Fibroblast of villous mesenchyme (primary cell): ENCODE data around the gene WWC1. TPM values are rescaled to one million over a fixed set of nuclear protein-coding genes. Genes with fewer than 3 reads are reported as not detected.
A peak's percentile ranks its signal among the peaks of the same experiment; 100 is the strongest.

Experiments
- DNase-seq: peaks from one replicate; pipeline ENCODE4 v3.0.0-alpha.2; 2010; ENCODE audit warnings: low read depth
- H3K4me3 ChIP-seq: 2 replicates; pipeline ENCODE4 v1.5.1; 2011; ENCODE audit warnings: low read depth, mild to moderate bottlenecking, low read length
- total RNA-seq: library from RNA; depleted of rRNA; stranded (reverse); fragments of >200 nt; gene quantifications from 2 replicates; pipeline ENCODE4 v1.2.3, GENCODE V29; 2012
- TF ChIP-seq, protein P1 (sequence below): IDR thresholded peaks from 2 replicates; pipeline ENCODE4 v1.5.1; 2012; ENCODE audit warnings: low read depth, mild to moderate bottlenecking, low read length; ENCODE audit not compliant: insufficient read depth

WWC1 gene
- total RNA-seq, 1 donor: 2.2 TPM

DNA sequence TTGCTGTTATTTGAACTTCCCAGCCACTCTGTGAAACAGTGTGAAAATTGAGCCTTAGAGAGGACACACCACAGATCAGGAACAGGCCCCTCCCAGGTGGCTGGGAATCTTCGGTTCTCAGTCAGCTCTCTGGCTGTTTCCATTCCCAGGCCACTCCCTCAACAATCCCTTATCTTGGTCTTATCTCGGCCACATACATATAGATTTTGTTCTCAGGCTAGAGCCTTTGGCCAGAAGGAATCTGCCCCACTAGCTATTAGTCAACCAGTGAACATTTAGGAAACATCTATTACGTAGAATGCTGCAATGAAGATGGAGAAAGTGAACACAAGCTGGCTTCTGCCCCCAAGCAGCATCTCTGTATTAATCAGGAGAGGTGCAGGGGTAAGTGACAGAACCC lies 21.0 kb upstream of the WWC1 start:
- H3K4me3 ChIP-seq: no peak overlapping the region
- TF ChIP-seq, protein P1, sequence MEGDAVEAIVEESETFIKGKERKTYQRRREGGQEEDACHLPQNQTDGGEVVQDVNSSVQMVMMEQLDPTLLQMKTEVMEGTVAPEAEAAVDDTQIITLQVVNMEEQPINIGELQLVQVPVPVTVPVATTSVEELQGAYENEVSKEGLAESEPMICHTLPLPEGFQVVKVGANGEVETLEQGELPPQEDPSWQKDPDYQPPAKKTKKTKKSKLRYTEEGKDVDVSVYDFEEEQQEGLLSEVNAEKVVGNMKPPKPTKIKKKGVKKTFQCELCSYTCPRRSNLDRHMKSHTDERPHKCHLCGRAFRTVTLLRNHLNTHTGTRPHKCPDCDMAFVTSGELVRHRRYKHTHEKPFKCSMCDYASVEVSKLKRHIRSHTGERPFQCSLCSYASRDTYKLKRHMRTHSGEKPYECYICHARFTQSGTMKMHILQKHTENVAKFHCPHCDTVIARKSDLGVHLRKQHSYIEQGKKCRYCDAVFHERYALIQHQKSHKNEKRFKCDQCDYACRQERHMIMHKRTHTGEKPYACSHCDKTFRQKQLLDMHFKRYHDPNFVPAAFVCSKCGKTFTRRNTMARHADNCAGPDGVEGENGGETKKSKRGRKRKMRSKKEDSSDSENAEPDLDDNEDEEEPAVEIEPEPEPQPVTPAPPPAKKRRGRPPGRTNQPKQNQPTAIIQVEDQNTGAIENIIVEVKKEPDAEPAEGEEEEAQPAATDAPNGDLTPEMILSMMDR: no peak
- peak; percentile 90 for DNase-seq

DNA sequence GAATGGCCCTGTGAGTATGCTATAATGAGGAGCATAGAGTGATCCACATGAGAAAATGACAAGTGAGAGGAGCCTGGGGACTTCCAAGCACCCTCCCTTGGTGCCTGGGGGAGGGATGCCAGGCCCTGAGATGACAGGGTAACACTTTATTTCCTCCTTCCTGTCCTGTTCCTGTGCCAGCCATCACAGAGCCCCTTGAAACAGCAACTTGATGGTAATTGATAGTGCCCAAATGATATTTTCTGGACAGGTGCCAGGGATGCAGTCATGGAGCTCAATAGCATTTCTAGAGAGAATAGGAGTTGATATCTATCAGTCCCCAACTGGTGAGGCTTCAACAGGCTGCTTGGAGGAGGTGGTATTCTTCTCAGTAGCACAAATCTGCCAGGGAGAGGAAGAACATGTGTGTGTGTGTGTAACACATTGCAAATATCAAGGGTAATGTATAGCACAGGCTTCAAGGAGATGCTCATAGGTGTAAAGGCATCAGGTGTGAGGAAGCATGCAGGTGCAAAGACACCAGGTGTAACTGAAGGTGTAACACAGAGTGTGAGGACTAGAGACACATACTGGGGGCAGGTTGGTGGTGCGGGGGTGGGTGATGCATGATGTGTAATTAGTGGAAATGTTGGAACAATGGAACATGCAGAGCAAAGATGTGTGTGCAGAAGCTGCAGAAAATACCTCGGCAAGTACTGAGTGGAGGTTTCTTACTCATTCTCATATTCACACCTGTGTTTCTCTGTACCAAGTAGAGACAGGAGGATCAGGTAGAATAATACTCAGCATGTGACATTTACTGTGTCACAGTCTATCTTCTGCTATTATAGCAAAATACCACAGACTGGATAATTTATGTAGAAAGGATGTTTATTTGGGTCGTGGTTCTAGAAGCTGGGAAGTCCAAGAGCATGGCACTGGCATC lies 18.1 kb upstream of the WWC1 start:
- H3K4me3 ChIP-seq: no peak overlapping the region
- DNase-seq: no peak
- TF ChIP-seq, protein P1: no peak

DNA sequence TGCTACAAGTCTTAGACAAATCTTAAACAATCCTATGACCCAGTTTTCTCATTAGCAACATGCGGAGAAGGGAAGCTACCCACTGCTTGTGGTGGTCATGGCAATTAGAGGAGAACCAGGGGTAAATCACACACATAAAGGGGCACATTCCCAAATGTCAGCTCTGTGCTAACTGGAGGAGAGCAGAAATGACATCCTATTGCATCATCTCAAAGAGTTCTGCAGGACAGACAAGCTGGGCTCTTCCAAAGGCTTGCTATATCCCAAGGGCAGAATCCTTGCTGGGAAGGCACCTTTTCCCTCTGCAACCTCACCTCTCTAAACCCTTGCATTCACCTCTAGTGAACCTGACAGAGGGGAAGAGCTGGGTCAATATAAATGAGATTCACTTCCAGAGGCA lies 17.0 kb upstream of the WWC1 start:
- TF ChIP-seq, protein P1: no peak
- no peak overlapping the region for H3K4me3 ChIP-seq
- DNase-seq: no peak

DNA sequence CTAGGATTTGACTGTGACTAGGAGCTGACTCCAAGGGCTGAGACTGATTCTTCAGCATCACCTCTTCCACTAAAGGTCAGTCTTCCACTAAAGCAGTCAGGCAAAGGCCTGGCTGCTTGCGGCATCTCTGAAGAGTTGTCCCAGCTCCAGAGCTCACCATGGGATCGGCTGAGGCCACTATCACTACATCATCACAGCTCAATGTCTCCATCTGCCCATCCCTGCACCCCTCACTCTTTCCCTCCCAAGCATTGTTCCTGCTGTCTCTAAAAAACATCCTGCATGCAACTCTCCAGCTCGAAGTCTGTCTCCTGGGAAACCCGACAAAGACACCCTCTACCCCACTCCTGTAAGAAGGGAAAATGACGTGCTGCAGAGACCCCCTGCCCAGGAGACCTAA lies 15.5 kb upstream of the WWC1 start:
- TF ChIP-seq, protein P1: no peak
- no peak for DNase-seq
- H3K4me3 ChIP-seq: no peak overlapping the region

DNA sequence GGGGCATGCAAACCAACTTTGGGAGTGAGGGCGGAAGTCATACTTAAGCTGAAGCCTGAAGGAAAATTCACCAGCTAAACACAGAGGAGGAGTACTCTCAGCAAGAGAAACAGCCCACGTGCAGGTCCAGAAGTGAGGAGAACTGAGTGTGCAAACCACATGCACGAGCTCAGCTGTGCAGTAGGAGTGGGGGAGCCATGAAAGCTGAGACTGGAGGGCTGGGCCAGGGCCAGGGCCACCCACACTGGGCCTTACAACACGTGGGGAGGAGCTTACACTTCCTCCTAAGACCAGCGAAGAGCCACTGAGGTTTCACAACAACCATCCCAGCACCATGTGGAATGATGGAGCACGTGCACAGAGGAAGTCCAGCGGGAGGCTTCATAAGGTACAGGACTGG lies 9.3 kb upstream of the WWC1 start:
- TF ChIP-seq, protein P1: no peak
- no peak overlapping the region for H3K4me3 ChIP-seq
- DNase-seq: peak; percentile 63

DNA sequence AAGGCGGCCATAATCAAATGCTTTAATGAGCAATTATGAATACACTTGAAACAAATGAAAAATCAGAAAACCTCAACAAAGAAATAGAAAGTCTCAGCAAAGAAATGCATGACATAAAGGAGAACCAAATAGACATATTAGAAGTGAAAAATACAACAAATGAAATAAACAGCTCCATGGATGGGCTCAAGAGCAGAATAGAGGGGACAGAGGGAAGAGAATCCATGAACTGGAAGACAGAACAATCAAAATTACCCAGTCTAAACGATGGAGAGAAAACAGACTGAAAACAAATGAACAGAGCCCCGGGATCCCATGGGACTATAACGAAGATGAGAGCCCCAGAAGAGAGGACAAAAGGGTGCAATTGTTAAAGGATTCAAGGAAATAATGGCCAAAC lies 6.6 kb upstream of the WWC1 start:
- no peak for DNase-seq
- no peak overlapping the region for H3K4me3 ChIP-seq
- TF ChIP-seq, protein P1: no peak
